ENCODE measurements around the gene TGM6.

TGM6 gene

DNA sequence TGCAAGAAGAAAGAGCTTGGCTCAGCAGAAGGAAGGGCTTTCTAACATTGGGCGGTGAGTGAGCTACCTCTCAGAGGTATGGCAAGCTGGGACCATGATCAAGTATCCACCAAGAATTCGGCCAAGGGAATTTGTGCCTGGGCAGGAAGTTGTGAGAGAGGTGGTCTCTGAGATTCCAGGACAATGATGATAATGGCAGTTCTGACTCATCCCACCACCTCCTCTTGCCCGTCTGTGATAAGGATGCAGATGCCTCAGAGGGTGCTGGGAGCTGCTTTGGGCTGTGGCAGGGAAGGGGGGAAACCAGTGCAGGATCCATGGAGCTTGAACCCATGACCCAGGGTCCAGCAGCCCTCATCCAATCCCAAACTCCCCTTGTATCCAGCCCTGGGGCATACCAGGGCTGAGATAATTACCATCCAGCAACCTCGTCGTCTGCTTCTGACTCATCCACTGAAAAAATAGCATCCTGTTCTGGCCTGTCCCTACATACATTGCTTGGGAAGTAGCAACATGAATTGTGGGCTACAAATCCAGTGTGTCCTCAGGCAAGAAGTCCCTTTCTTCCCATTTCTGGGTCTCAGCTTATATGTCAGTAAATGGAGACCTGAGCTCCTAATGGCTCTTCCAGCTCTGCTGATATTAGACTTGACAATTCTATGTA, 5.9 kb downstream of the TGM6 start:
- DNase-seq (ENCODE audit: low spot score): no peak
- TF ChIP-seq, protein P1, sequence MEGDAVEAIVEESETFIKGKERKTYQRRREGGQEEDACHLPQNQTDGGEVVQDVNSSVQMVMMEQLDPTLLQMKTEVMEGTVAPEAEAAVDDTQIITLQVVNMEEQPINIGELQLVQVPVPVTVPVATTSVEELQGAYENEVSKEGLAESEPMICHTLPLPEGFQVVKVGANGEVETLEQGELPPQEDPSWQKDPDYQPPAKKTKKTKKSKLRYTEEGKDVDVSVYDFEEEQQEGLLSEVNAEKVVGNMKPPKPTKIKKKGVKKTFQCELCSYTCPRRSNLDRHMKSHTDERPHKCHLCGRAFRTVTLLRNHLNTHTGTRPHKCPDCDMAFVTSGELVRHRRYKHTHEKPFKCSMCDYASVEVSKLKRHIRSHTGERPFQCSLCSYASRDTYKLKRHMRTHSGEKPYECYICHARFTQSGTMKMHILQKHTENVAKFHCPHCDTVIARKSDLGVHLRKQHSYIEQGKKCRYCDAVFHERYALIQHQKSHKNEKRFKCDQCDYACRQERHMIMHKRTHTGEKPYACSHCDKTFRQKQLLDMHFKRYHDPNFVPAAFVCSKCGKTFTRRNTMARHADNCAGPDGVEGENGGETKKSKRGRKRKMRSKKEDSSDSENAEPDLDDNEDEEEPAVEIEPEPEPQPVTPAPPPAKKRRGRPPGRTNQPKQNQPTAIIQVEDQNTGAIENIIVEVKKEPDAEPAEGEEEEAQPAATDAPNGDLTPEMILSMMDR (IDR thresholded peaks at IDR 0.05; ENCODE audit: extremely low read depth, missing control alignments): no peak

DNA sequence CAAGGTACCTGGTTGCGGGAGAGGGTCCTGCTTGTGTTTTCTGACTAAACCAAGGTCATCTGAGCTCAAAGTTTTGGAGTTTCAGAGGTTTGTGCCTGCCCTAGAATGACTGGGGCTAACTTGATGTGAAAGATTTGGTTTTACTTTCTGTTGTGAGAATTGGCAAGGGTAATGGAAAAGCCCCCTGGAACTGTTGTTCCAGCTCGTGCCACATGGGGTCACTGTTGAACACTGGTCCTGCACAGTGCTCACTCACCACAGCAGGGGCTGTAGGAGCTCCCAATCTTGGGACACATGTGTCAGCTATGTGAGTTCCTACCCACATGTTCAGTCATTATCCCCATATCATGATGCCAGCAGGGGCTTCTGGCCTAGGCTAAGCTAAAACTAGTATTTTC, 6.5 kb downstream of the TGM6 start:
- TF ChIP-seq, protein P1 (IDR thresholded peaks at IDR 0.05; ENCODE audit: extremely low read depth, missing control alignments): peak; percentile 17

GRCh38 chr20:2387580-2387979, 6.9 kb downstream of the TGM6 start:
- DNase-seq (ENCODE audit: low spot score): no peak
- TF ChIP-seq, protein P1 (IDR thresholded peaks at IDR 0.05; ENCODE audit: extremely low read depth, missing control alignments): no peak

More for the DNA sequence above, 6.5 kb downstream of the TGM6 start:
- DNase-seq (ENCODE audit: low spot score): peak; percentile 68

DNA sequence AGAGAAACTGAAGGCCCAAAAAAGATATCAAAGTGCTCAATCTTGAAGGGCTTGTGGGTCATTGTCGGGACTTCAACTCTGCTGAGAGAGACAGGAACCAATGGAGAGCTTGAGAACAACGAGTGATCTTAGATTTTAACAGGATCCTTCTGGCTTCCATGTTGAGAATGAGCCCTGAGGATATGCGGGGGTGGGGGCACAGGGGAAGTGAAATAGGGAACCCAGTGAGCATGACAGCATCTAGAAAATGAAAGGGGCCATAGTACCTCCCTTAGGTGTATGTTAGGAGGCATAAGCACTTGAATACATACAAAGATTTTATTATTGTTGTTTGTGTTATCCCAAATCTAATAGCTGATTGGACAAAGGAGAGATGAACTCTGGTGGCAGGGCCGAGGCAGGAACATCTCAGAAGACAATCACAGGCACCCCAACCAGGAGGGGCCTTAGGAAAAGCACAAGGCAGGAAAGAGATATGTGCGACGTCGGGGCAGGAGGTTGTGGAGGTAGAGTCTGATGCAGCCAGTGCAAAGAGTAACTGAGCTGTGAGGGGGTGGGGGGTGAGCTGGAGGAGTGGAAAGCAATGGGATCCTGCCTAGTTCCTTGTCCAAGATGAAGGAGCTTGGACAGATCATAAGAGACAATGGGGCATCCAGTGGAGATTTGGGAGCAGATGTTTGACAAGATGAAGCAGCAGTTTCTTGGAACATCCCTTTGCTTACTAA, 10.4 kb downstream of the TGM6 start:
- TF ChIP-seq, protein P1 (IDR thresholded peaks at IDR 0.05; ENCODE audit: extremely low read depth, missing control alignments): no peak
- peak; percentile 59 for DNase-seq (ENCODE audit: low spot score)

DNA sequence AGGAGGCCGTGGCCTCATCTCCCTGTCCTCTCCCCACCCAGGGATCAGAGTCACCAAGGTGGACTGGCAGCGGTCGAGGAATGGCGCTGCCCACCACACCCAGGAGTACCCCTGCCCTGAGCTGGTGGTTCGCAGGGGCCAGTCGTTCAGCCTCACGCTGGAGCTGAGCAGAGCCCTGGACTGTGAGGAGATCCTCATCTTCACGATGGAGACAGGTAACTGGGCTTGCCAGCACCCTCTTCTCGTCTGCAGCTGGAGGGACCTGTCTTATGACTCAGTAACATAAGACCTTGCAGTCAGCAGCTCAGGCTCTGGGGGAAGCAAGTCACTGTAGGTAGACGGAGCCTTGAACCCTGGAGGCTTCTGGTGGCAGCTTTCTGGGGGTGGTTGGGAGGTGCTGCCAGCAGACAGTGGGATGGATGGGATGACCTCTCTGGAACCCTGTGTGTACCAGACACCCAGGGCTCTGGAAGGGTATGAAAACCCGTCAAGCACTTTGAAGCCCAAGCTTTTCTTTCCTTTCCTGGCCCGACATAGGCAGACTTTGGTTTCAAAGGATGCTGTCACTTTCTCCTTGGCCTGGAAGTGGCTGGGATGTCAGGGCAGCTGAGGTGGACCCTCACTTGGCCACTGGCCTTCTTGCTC, 13.8 kb downstream of the TGM6 start:
- no peak for DNase-seq (ENCODE audit: low spot score)
- TF ChIP-seq, protein P1 (IDR thresholded peaks at IDR 0.05; ENCODE audit: extremely low read depth, missing control alignments): no peak

- DNase-seq (ENCODE audit: low spot score): no peak
- TF ChIP-seq, protein P1 (IDR thresholded peaks at IDR 0.05; ENCODE audit: extremely low read depth, missing control alignments): no peak
These were observed 14.4 kb downstream of the TGM6 start for GRCh38 chr20:2395136-2395535.

- no peak for DNase-seq (ENCODE audit: low spot score)
- TF ChIP-seq, protein P1 (IDR thresholded peaks at IDR 0.05; ENCODE audit: extremely low read depth, missing control alignments): no peak
These were observed 15.6 kb downstream of the TGM6 start for GRCh38 chr20:2396241-2396814.
